Measurements from ENCODE around the gene FRMD5. TPM values are rescaled to one million over a fixed set of nuclear protein-coding genes. Genes with fewer than 3 reads are reported as not detected.

The FRMD5 gene
- total RNA-seq, 1 experiment from 2014 or later: 3.9 TPM

DNA sequence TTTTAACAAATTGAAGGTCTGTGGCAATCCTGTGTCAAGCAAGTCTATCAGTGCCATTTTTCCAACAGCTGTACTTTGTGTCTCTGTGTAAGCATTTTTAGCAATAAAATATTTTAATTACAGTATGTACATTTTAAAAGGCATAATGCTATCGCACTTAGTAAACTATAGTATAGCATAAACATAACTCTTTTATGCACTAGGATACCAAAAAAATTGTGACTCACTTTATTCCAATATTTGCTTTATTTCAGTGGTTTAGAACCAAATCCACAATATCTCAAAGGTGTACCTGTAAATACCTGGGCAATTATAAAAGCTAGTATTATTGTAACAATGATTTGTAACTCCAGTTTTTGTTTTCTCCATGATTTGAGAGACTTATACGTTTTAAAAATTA, 46.5 kb downstream of the FRMD5 start:
- no peak overlapping the region for H2BK20ac ChIP-seq (ENCODE audit: low read depth, low read length, poor library complexity, severe bottlenecking)
- H2BK12ac ChIP-seq (ENCODE audit: insufficient read length, low read depth, low read length): no peak overlapping the region
- H3K23me2 ChIP-seq (ENCODE audit: insufficient read length, low read depth, low read length, poor library complexity, severe bottlenecking): no peaks in the 10 kb centered on the region
- H3K36me3 Mint-ChIP-seq (ENCODE audit: insufficient read depth in 1 of 3, low read depth in 3 of 3): no peaks in the 10 kb centered on the region
- no peak overlapping the region for H3K27ac ChIP-seq (ENCODE audit: insufficient read length, low read depth, low read length)
- no peaks in the 10 kb centered on the region for H3K9me3 ChIP-seq (ENCODE audit: control insufficient read depth, low read depth, low read length)
- no peaks in the 10 kb centered on the region for H3K27me3 Mint-ChIP-seq (ENCODE audit: low read depth)
- H3K56ac ChIP-seq (ENCODE audit: insufficient read length, low read depth, low read length): no peak overlapping the region
- no peaks in the 10 kb centered on the region for H3K27me3 ChIP-seq (ENCODE audit: insufficient read depth, low read length)
- no peaks in the 10 kb centered on the region for H3K4me1 Mint-ChIP-seq
- H2BK15ac ChIP-seq (ENCODE audit: low read depth, low read length): no peak overlapping the region
- no peak overlapping the region for H3K23ac ChIP-seq (ENCODE audit: insufficient read length, low read depth, low read length)
- no peak overlapping the region for H3K18ac ChIP-seq (ENCODE audit: insufficient read length, low read depth, low read length)
- H4K5ac ChIP-seq (ENCODE audit: insufficient read length, low read depth, low read length): no peak overlapping the region
- no CpG with 5 or more reads among the region's 2 CpGs for WGBS (ENCODE audit: extremely low coverage, insufficient read length, low lambda C conversion rate)
- H3K4me2 ChIP-seq (ENCODE audit: insufficient read depth, insufficient read length, low read length): no peak overlapping the region
- no peak overlapping the region for H2BK120ac ChIP-seq (ENCODE audit: low read depth, low read length, poor library complexity, severe bottlenecking)
- H4K91ac ChIP-seq (ENCODE audit: insufficient read length, low read depth, low read length): no peak overlapping the region
- TF ChIP-seq, protein P1, sequence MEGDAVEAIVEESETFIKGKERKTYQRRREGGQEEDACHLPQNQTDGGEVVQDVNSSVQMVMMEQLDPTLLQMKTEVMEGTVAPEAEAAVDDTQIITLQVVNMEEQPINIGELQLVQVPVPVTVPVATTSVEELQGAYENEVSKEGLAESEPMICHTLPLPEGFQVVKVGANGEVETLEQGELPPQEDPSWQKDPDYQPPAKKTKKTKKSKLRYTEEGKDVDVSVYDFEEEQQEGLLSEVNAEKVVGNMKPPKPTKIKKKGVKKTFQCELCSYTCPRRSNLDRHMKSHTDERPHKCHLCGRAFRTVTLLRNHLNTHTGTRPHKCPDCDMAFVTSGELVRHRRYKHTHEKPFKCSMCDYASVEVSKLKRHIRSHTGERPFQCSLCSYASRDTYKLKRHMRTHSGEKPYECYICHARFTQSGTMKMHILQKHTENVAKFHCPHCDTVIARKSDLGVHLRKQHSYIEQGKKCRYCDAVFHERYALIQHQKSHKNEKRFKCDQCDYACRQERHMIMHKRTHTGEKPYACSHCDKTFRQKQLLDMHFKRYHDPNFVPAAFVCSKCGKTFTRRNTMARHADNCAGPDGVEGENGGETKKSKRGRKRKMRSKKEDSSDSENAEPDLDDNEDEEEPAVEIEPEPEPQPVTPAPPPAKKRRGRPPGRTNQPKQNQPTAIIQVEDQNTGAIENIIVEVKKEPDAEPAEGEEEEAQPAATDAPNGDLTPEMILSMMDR (conservative IDR thresholded peaks at IDR 0.05): no peak
- H2BK5ac ChIP-seq (ENCODE audit: insufficient read length, low read length): no peak overlapping the region
- H3K4me3 Mint-ChIP-seq: no peak overlapping the region
- no peak overlapping the region for H3K27ac Mint-ChIP-seq
- no peak overlapping the region for H3T11ph ChIP-seq (ENCODE audit: low read length)
- no peak overlapping the region for H3K14ac ChIP-seq (ENCODE audit: insufficient read depth, low read length)
- no peak for DNase-seq
- H2AK5ac ChIP-seq (ENCODE audit: insufficient read length, low read length): no peak overlapping the region
- H3K4ac ChIP-seq (ENCODE audit: low read depth, low read length): no peak overlapping the region
- no peaks in the 10 kb centered on the region for H3K9me3 Mint-ChIP-seq
- H3K9ac ChIP-seq (ENCODE audit: extremely low read depth, insufficient read length, low read length): no peak overlapping the region
- H3K79me1 ChIP-seq (ENCODE audit: insufficient read depth, low read depth, low read length, poor library complexity, severe bottlenecking): no peaks in the 10 kb centered on the region
- no peak overlapping the region for H4K8ac ChIP-seq (replicated peaks; ENCODE audit: insufficient read length, low read depth, low read length)
- no peaks in the 10 kb centered on the region for H4K20me1 ChIP-seq (ENCODE audit: control insufficient read depth, insufficient read depth, insufficient read length)
- no peaks in the 10 kb centered on the region for H3K4me1 ChIP-seq (ENCODE audit: insufficient read depth, low read length)
- no peaks in the 10 kb centered on the region for H3K79me2 ChIP-seq (ENCODE audit: insufficient read depth, low read length)
- no peak overlapping the region for H2AFZ ChIP-seq (ENCODE audit: low read length)
